GM12878 (cell line): ENCODE results near the gene DYDC2. TPM values are rescaled to one million over a fixed set of nuclear protein-coding genes. Genes with fewer than 3 reads are reported as not detected.
A peak's percentile ranks its signal among the peaks of the same experiment; 100 is the strongest.

Source experiments
- ATAC-seq: fragments of 200-7000 bp; cut with Tn5 transposase; 3 replicates; pipeline ENCODE4 v1.9.1; 2020; ENCODE audit warnings: mild to moderate bottlenecking, moderate library complexity
- BruUV-seq: library from RNA; stranded (reverse); fragments of 400-500 nt; replicated peaks from 2 replicates; lab custom pipeline; 2021; lab: Mats Ljungman, UMichigan
- CTCF ChIA-PET: fragments of 300-600 bp; sonication (Branson Sonifier 250); formaldehyde crosslinking; extraction: SDS; loops from one replicate; lab custom pipeline; 2021; ENCODE audit warnings: inconsistent platforms; lab: Yijun Ruan, JAX
- POLR2A ChIA-PET: fragments of 350-600 bp; formaldehyde crosslinking; extraction: SDS; loops from one replicate; lab custom pipeline; 2021; ENCODE audit warnings: inconsistent platforms; lab: Charles Lee
- RAD21 ChIA-PET: fragments of 300-600 bp; sonication (Branson Sonifier 250); formaldehyde crosslinking; loops from one replicate; lab custom pipeline; 2023; ENCODE audit warnings: antibody characterized with exemption; ENCODE audit not compliant: unreplicated experiment; lab: Charles Lee
- SMC1A ChIA-PET: fragments of 300-600 bp; sonication (Branson Sonifier 250); formaldehyde crosslinking; loops from one replicate; lab custom pipeline; 2023; ENCODE audit not compliant: unreplicated experiment, uncharacterized antibody; lab: Charles Lee
- DNase-seq: peaks from one replicate; pipeline ENCODE4 v3.0.0-alpha.2; 2011; ENCODE audit warnings: low read depth, low spot score
- FAIRE-seq: peaks from 3 replicates; lab custom pipeline; 2011; peaks lifted over from hg19 to GRCh38; lab: Jason Lieb, UNC
- H2AFZ ChIP-seq: 2 replicates; pipeline ENCODE4 v1.6.0; 2011; ENCODE audit warnings: low read depth, low read length, control low read depth; ENCODE audit not compliant: control insufficient read depth
- H3K27ac ChIP-seq: 2 replicates; pipeline ENCODE4 v1.5.1; 2011; ENCODE audit warnings: control low read depth; ENCODE audit not compliant: control insufficient read depth, insufficient read depth
- H3K27me3 ChIP-seq, 2 experiments: replicated peaks in 1 of 2; 2 replicates each; pipeline versions ENCODE4 v1.6.0 to v1.6.1; 2011; ENCODE audit warnings: low read length in 1 of 2; ENCODE audit not compliant: control insufficient read depth in 2 of 2, insufficient read depth in 2 of 2
- H3K36me3 ChIP-seq, 2 experiments: 2 replicates each; pipeline ENCODE4 v1.5.1; 2011; ENCODE audit warnings: low read length in 1 of 2; ENCODE audit not compliant: control insufficient read depth in 2 of 2, insufficient read depth in 2 of 2
- H3K4me1 ChIP-seq: 2 replicates; pipeline ENCODE4 v1.6.1; 2011; ENCODE audit warnings: mild to moderate bottlenecking, low read length, moderate library complexity, mixed read lengths; ENCODE audit not compliant: control insufficient read depth, insufficient read depth
- H3K4me2 ChIP-seq: 2 replicates; pipeline ENCODE4 v1.6.0; 2011; ENCODE audit warnings: control low read depth; ENCODE audit not compliant: control insufficient read depth, insufficient read depth
- H3K4me3 ChIP-seq: fragments of 200-600 bp; sonication (generic); 2 replicates; pipeline ENCODE4 v1.5.1; 2016
- H3K79me2 ChIP-seq: 2 replicates; pipeline ENCODE4 v1.6.0; 2011; ENCODE audit warnings: low read length; ENCODE audit not compliant: control insufficient read depth, insufficient read depth
- H3K9ac ChIP-seq: 2 replicates; pipeline ENCODE4 v1.8.0; 2011; ENCODE audit warnings: low read length, control low read depth, mixed read lengths; ENCODE audit not compliant: control insufficient read depth, insufficient read depth
- H3K9me3 ChIP-seq: replicated peaks from 3 replicates; pipeline ENCODE4 v1.5.1; 2011; ENCODE audit warnings: mild to moderate bottlenecking, low read length; ENCODE audit not compliant: control insufficient read depth, insufficient read depth
- H4K20me1 ChIP-seq: 2 replicates; pipeline ENCODE4 v1.6.0; 2011; ENCODE audit not compliant: control insufficient read depth, insufficient read depth
- BCLAF1 ChIP-seq: fragments of 450-650 bp; IDR thresholded peaks from 2 replicates; pipeline ENCODE4 v1.6.1; 2017; ENCODE audit warnings: antibody characterized with exemption, mild to moderate bottlenecking, moderate library complexity
- CTCF ChIP-seq, 3 experiments: IDR thresholded peaks in 2 of 3; conservative IDR thresholded peaks in 1 of 3; 2 replicates each; pipeline ENCODE4 v1.5.1; 2011; ENCODE audit warnings: low read depth in 3 of 3, low read length in 3 of 3, mild to moderate bottlenecking in 3 of 3, control low read depth in 2 of 3, moderate library complexity in 2 of 3, inconsistent platforms in 1 of 3, mixed read lengths in 1 of 3; ENCODE audit not compliant: control insufficient read depth in 2 of 3, insufficient read depth in 1 of 3; ENCODE audit errors: extremely low read depth in 1 of 3
- HDAC2 ChIP-seq: fragments of 200-600 bp; sonication (generic); IDR thresholded peaks from 2 replicates; pipeline ENCODE4 v1.6.1; 2017
- IRF4 ChIP-seq: IDR thresholded peaks from 2 replicates; pipeline ENCODE4 v1.6.1; 2011; ENCODE audit warnings: low read depth, low read length
- KLF5 ChIP-seq: fragments of 450-650 bp; IDR thresholded peaks from 2 replicates; pipeline ENCODE4 v1.6.1; 2014; ENCODE audit warnings: mild to moderate bottlenecking; ENCODE audit not compliant: partially characterized antibody
- NR2C1 ChIP-seq: fragments of 450-650 bp; IDR thresholded peaks from 2 replicates; pipeline ENCODE4 v1.6.1; 2017; ENCODE audit warnings: antibody characterized with exemption, mild to moderate bottlenecking, moderate library complexity
- RAD21 ChIP-seq: IDR thresholded peaks from 2 replicates; pipeline ENCODE4 v1.6.1; 2011; ENCODE audit warnings: mild to moderate bottlenecking, low read depth, low read length, moderate library complexity; ENCODE audit not compliant: insufficient read depth
- SMC3 ChIP-seq: IDR thresholded peaks from 2 replicates; pipeline ENCODE4 v1.6.1; 2011; ENCODE audit warnings: low read length, improper control_type of control experiment, borderline replicate concordance
- ZNF384 ChIP-seq: IDR thresholded peaks from 2 replicates; pipeline ENCODE4 v1.6.1; 2012; ENCODE audit warnings: low read depth, mild to moderate bottlenecking, low read length, improper control_type of control experiment, borderline replicate concordance
- WGBS: methylation state at CpG from one replicate; pipeline ENCODE4 v1.1.6; 2016; ENCODE audit warnings: low lambda C conversion rate; ENCODE audit not compliant: insufficient replicate concordance, insufficient coverage; ENCODE audit errors: missing lambda C conversion rate; 5-methylcytosine and 5-hydroxymethylcytosine counted together
- in situ Hi-C: fragments of 300-500 bp; cut with MboI; formaldehyde crosslinking; loops from 9 replicates; pipeline ENCODE4 v1.14.3; 2018; ENCODE audit warnings: mixed read lengths
- intact Hi-C: fragments of 100-400 bp; cut with micrococcal nuclease; formaldehyde crosslinking; loops from one replicate; pipeline ENCODE4 v1.14.2; 2022; ENCODE audit not compliant: unreplicated experiment
- polyA plus RNA-seq, 11 experiments: library from polyadenylated mRNA; depleted of rRNA in 4 of 11; unstranded in 6 of 11; stranded (reverse) in 5 of 11; fragments of >200 nt; fragmentation: Nextera tagmentation in 4 of 11; fragmentation: Illumina TruSeq in 1 of 11; extraction: Ambion mirVana in 4 of 11; extraction: Trizol in 1 of 11; gene quantifications; 1 replicate in 1 of 11; 2 replicates in 10 of 11; pipeline versions ENCODE4 v1.2.1 to v1.2.3, GENCODE V29; 2011 to 2016; ENCODE audit warnings: inconsistent platforms in 2 of 11, missing spikeins in 2 of 11, low read depth in 1 of 11
- total RNA-seq, 4 experiments: library from RNA; depleted of rRNA in 3 of 4; stranded (reverse); fragments of >200 nt in 3 of 4; fragmentation: Illumina TruSeq in 1 of 4; extraction: Trizol in 1 of 4; gene quantifications; 2 replicates each; pipeline versions ENCODE4 v1.2.1 to v1.2.3, GENCODE V29; 2013 to 2021

The DYDC2 gene
- total and polyA plus RNA-seq, 10 of the 15 experiments (the other 5 are each of a cell fraction or from before 2014, with no cell fraction given), result 0.18 TPM; not detected in 9

- peak; percentile 59 for FAIRE-seq
- WGBS, result 0% methylated on average over 4 of the region's 4 CpGs
- Histone ChIP-seq H2AFZ (no peak overlapping the region; the same call in 1 of the 2 replicates), H3K4me3 (no peak overlapping the region), H3K4me2 (no peak overlapping the region), H3K27me3 (peaks cover 0 to 3% of the 10 kb centered on the region in 2 experiments; a peak in 1 of 4 replicates), H3K9me3 (no peaks in the 10 kb centered on the region; the same call in 2 of the 3 replicates), H3K36me3 (no peaks in the 10 kb centered on the region), H3K27ac (no peak overlapping the region), H3K79me2 (no peaks in the 10 kb centered on the region), H4K20me1 (no peaks in the 10 kb centered on the region), H3K9ac (no peak overlapping the region), H3K4me1 (no peaks in the 10 kb centered on the region)
- no TSS peak for BruUV-seq
- peak; percentile 65 for ATAC-seq
- in situ Hi-C loops, result loop anchor here (5.0 kb wide), 1 partner anchor 124 kb away; no protein-coding TSS in a partner anchor
- ChIA-PET CTCF (interaction anchor here (0.6 to 2.6 kb wide), 16 partner anchors 23 to 797 kb away, joined by 3 to 23 read pairs (median 4); partner anchors contain the start of gene PRXL2A), POLR2A (no interaction called here), RAD21 (interaction anchor here (0.6 to 2.7 kb wide), 6 partner anchors 60 to 280 kb away, joined by 3 to 18 read pairs (median 4); no protein-coding TSS in a partner anchor), SMC1A (interaction anchor here (0.6 to 2.2 kb wide), 7 partner anchors 12 to 122 kb away, joined by 3 to 17 read pairs (median 10); no protein-coding TSS in a partner anchor)
- intact Hi-C loops, result loop anchor here (1.0 to 10.0 kb wide), 4 partner anchors 61 to 539 kb away; no protein-coding TSS in a partner anchor
- no peak for TF ChIP-seq HDAC2
- TF ChIP-seq BCLAF1, result no peak
- TF ChIP-seq CTCF (IDR thresholded peaks at IDR 0.05 in 2 of 3, conservative IDR thresholded peaks at IDR 0.05 in 1 of 3; ENCODE audit: control insufficient read depth in 2 of 3, extremely low read depth in 1 of 3, insufficient read depth in 1 of 3, low read depth in 3 of 3, low read length in 3 of 3), result peak; percentile 52 to 68 (median 66)
- TF ChIP-seq IRF4, result no peak
- no peak for TF ChIP-seq NR2C1
- peak; percentile 43; the same call in 1 of the 2 replicates for TF ChIP-seq SMC3
- peak; percentile 72 for TF ChIP-seq RAD21
- no peak for TF ChIP-seq KLF5
- TF ChIP-seq ZNF384, result peak; percentile 88
- DNase-seq, result peak; percentile 19
These were observed 26.4 kb downstream of the DYDC2 start for GRCh38 chr10:80382989-80383388.
